Measurements from ENCODE around the gene LARGE1.

Gene LARGE1

DNA sequence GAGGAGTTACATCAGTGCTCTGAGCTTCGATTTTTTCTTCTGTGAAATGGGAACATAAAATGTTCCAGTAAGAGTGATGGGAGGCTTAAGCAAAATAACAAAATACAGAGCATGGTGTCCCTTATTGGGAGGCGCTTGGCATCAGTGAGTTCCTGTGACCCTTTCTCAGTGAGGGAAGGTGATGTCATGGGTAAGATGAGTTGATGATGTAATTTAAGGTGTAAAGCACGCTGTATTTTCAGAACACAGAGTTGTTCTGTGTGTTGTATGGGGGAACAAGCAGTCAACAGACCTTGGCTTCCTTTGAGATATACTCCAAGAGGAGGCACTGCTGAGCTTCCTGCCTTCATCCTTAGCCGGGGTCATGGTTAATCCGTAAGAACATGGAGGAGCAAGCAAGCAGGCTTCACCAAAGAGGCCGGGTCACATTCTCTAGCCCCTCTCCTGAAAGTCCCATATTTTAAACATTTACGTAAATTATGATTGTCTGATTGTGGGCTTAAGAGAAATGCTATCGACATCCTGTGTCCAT is 266.7 kb downstream of the LARGE1 start:
- H3K4me3 ChIP-seq (ENCODE audit: low read depth in 1 of 2, low read length in 2 of 2) = no peak overlapping the region
- H3K36me3 ChIP-seq (ENCODE audit: insufficient read depth, low read length) = no peaks in the 10 kb centered on the region
- H3K9me3 ChIP-seq (ENCODE audit: insufficient read depth, low read length, severe bottlenecking) = no peaks in the 10 kb centered on the region
- H3K27ac ChIP-seq (ENCODE audit: low read length) = no peak overlapping the region
- TF ChIP-seq, protein P1, sequence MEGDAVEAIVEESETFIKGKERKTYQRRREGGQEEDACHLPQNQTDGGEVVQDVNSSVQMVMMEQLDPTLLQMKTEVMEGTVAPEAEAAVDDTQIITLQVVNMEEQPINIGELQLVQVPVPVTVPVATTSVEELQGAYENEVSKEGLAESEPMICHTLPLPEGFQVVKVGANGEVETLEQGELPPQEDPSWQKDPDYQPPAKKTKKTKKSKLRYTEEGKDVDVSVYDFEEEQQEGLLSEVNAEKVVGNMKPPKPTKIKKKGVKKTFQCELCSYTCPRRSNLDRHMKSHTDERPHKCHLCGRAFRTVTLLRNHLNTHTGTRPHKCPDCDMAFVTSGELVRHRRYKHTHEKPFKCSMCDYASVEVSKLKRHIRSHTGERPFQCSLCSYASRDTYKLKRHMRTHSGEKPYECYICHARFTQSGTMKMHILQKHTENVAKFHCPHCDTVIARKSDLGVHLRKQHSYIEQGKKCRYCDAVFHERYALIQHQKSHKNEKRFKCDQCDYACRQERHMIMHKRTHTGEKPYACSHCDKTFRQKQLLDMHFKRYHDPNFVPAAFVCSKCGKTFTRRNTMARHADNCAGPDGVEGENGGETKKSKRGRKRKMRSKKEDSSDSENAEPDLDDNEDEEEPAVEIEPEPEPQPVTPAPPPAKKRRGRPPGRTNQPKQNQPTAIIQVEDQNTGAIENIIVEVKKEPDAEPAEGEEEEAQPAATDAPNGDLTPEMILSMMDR (IDR thresholded peaks at IDR 0.05; ENCODE audit: borderline replicate concordance, extremely low read depth, low read length, poor library complexity, severe bottlenecking) = no peak
- no peak for TF ChIP-seq EZH2 (IDR thresholded peaks at IDR 0.05; ENCODE audit: borderline replicate concordance, low read depth, low read length, severe bottlenecking)
- no peak for ATAC-seq (ENCODE audit: insufficient read depth, low read depth)
- no peaks in the 10 kb centered on the region for H3K4me1 ChIP-seq (ENCODE audit: insufficient read depth, low read length)
- no peak overlapping the region for H2AFZ ChIP-seq (ENCODE audit: low read depth, low read length)
- no peaks in the 10 kb centered on the region for H4K20me1 ChIP-seq (ENCODE audit: insufficient read depth, low read length)
- no peak overlapping the region for H3K4me2 ChIP-seq (ENCODE audit: insufficient read depth, low read length)
- H3K79me2 ChIP-seq (ENCODE audit: insufficient read depth, low read length) = no peaks in the 10 kb centered on the region
- H3K9ac ChIP-seq (ENCODE audit: low read depth, low read length) = no peak overlapping the region
- no peak for DNase-seq
- H3K27me3 ChIP-seq (ENCODE audit: insufficient read depth, low read length, poor library complexity) = no peaks in the 10 kb centered on the region

DNA sequence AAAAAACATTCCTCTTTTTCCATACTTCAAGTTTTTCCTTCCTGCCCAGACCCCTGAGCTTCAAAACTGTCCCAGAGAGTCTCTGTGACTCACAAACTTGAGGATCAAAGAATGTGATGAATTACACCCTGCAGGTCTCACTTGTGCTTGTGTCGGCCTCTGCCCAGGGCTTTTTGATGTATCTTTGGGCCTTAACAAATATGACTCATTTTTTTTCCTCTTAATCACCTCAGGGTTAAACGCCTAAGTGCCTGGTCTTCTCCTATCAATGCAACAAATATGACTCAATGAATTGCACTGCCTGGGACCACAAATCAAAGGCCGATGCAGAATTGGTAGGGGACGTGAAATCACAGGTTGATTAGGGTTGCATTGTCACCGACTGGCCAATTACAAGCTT is 267.7 kb downstream of the LARGE1 start:
- Histone ChIP-seq H3K36me3 (ENCODE audit: insufficient read depth, low read length) (no peaks in the 10 kb centered on the region), H3K4me3 (ENCODE audit: low read depth in 1 of 2, low read length in 2 of 2) (no peak overlapping the region), H3K4me1 (ENCODE audit: insufficient read depth, low read length) (no peaks in the 10 kb centered on the region), H2AFZ (ENCODE audit: low read depth, low read length) (no peak overlapping the region), H3K9ac (ENCODE audit: low read depth, low read length) (no peak overlapping the region), H4K20me1 (ENCODE audit: insufficient read depth, low read length) (no peaks in the 10 kb centered on the region), H3K79me2 (ENCODE audit: insufficient read depth, low read length) (no peaks in the 10 kb centered on the region), H3K27me3 (ENCODE audit: insufficient read depth, low read length, poor library complexity) (no peaks in the 10 kb centered on the region), H3K27ac (ENCODE audit: low read length) (no peak overlapping the region), H3K9me3 (ENCODE audit: insufficient read depth, low read length, severe bottlenecking) (no peaks in the 10 kb centered on the region), H3K4me2 (ENCODE audit: insufficient read depth, low read length) (no peak overlapping the region)
- no peak for TF ChIP-seq EZH2 (IDR thresholded peaks at IDR 0.05; ENCODE audit: borderline replicate concordance, low read depth, low read length, severe bottlenecking)
- TF ChIP-seq, protein P1 (IDR thresholded peaks at IDR 0.05; ENCODE audit: borderline replicate concordance, extremely low read depth, low read length, poor library complexity, severe bottlenecking) = no peak
- no peak for DNase-seq
- ATAC-seq (ENCODE audit: insufficient read depth, low read depth) = no peak

DNA sequence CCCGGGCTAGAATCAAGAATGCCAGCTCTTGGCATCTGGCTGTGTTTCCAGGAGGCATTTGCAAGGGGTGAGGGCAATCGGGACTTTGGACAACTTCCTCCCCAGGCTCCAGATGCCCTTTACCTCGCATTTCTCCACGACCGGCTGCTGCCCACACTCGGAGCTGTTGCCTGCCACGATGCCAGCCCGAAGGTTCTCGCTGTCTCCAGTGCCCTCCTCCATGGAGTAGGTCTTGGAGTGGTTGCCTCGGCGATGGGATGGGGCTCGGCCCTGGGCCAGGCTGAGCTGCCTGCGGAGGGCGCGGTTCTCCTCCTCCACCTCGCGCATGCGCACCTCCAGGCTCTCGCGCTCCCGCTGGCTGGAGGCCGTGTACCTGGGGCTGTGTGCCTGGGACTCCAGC is 270.0 kb downstream of the LARGE1 start:
- Histone ChIP-seq H3K27me3 (ENCODE audit: insufficient read depth, low read length, poor library complexity) (no peaks in the 10 kb centered on the region), H3K9ac (ENCODE audit: low read depth, low read length) (no peak overlapping the region), H3K79me2 (ENCODE audit: insufficient read depth, low read length) (no peaks in the 10 kb centered on the region), H3K4me3 (ENCODE audit: low read depth in 1 of 2, low read length in 2 of 2) (no peak overlapping the region), H3K36me3 (ENCODE audit: insufficient read depth, low read length) (no peaks in the 10 kb centered on the region), H4K20me1 (ENCODE audit: insufficient read depth, low read length) (no peaks in the 10 kb centered on the region), H3K9me3 (ENCODE audit: insufficient read depth, low read length, severe bottlenecking) (no peaks in the 10 kb centered on the region), H2AFZ (ENCODE audit: low read depth, low read length) (no peak overlapping the region), H3K4me1 (ENCODE audit: insufficient read depth, low read length) (no peaks in the 10 kb centered on the region), H3K4me2 (ENCODE audit: insufficient read depth, low read length) (no peak overlapping the region), H3K27ac (ENCODE audit: low read length) (no peak overlapping the region)
- DNase-seq = no peak
- TF ChIP-seq, protein P1 (IDR thresholded peaks at IDR 0.05; ENCODE audit: borderline replicate concordance, extremely low read depth, low read length, poor library complexity, severe bottlenecking) = no peak
- TF ChIP-seq EZH2 (IDR thresholded peaks at IDR 0.05; ENCODE audit: borderline replicate concordance, low read depth, low read length, severe bottlenecking) = no peak
- ATAC-seq (ENCODE audit: insufficient read depth, low read depth) = no peak

DNA sequence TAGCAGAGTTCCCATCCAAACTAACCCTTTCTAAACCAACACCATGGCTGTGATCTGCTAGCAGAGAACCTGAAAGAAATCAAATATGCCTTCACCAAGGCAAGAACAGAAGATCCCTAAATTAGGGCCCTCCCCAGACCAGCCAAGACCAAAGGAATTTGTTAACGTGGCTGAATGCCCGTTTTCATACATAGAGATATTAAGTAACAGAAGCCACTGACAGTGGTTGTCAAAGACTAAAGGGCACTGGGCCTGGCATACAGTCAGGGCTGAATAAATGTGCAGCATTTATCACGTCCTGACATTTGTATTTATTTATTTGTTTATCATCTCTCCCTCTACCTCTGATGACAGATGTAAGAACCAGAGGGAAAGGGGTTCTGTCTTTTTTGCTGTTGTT is 271.8 kb downstream of the LARGE1 start:
- no peaks in the 10 kb centered on the region for H4K20me1 ChIP-seq (ENCODE audit: insufficient read depth, low read length)
- H3K79me2 ChIP-seq (ENCODE audit: insufficient read depth, low read length) = no peaks in the 10 kb centered on the region
- no peak overlapping the region for H3K27ac ChIP-seq (ENCODE audit: low read length)
- ATAC-seq (ENCODE audit: insufficient read depth, low read depth) (no peak), DNase-seq (no peak)
- H3K9me3 ChIP-seq (ENCODE audit: insufficient read depth, low read length, severe bottlenecking) = no peaks in the 10 kb centered on the region
- no peaks in the 10 kb centered on the region for H3K36me3 ChIP-seq (ENCODE audit: insufficient read depth, low read length)
- H2AFZ ChIP-seq (ENCODE audit: low read depth, low read length) = no peak overlapping the region
- no peak overlapping the region for H3K4me3 ChIP-seq (ENCODE audit: low read depth in 1 of 2, low read length in 2 of 2)
- TF ChIP-seq, protein P1 (IDR thresholded peaks at IDR 0.05; ENCODE audit: borderline replicate concordance, extremely low read depth, low read length, poor library complexity, severe bottlenecking) = no peak
- no peak for TF ChIP-seq EZH2 (IDR thresholded peaks at IDR 0.05; ENCODE audit: borderline replicate concordance, low read depth, low read length, severe bottlenecking)
- no peaks in the 10 kb centered on the region for H3K4me1 ChIP-seq (ENCODE audit: insufficient read depth, low read length)
- H3K27me3 ChIP-seq (ENCODE audit: insufficient read depth, low read length, poor library complexity) = no peaks in the 10 kb centered on the region
- no peak overlapping the region for H3K9ac ChIP-seq (ENCODE audit: low read depth, low read length)
- H3K4me2 ChIP-seq (ENCODE audit: insufficient read depth, low read length) = no peak overlapping the region

Measured in DND-41 (cell line).